HG03064 (cell line): ENCODE data around the gene MCTP1.
A peak's percentile ranks its signal among the peaks of the same experiment; 100 is the strongest.

Source experiments
- ATAC-seq: cut with Tn5 transposase; IDR thresholded peaks from one replicate; pipeline ENCODE4 v1.9.1; 2021; ENCODE audit warnings: low read depth; ENCODE audit not compliant: unreplicated experiment

The MCTP1 gene

DNA sequence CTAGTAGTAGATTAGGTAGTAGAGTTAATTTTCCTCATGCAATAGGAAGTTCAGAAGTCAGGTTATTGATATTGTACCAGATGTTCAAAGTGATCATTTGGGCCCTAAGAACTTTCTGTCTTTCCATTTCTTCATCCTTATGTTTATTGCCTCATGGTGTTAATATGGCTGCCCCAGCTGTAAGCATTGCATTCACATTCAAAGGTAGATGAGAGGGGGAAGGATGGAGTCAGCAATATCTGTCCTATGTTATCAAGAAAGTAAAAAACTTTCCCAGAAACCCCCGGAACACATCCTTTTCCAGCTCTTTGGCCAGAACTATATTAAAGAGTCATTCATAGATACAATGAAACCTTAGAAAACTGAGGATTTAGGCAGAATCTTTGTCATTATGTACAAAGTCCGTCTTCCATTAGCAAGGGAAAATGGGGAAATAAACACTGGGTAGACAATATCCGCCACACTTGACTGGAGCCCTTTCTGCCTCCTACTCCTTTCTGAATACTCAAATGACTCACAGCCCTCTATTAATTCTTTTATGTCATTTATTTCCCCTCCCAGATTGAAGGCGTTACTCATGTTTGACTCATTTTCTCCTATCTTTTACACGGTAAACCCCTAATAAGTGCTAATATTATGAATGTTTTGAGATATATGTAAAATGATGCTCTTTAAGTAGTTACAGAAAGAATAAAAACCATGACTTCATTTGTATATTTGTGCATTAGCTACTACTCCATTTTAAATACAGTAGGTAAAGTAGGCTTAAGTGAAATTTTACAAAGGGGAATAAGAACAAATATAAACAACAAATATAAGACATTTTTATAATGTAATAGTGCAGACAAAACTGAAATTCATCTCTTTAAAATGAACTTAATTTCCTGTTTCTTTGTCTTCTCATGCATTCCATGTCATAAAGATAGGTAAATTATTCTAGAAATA, 538.8 kb downstream of the MCTP1 start:
- ATAC-seq, result peak; percentile 56

DNA sequence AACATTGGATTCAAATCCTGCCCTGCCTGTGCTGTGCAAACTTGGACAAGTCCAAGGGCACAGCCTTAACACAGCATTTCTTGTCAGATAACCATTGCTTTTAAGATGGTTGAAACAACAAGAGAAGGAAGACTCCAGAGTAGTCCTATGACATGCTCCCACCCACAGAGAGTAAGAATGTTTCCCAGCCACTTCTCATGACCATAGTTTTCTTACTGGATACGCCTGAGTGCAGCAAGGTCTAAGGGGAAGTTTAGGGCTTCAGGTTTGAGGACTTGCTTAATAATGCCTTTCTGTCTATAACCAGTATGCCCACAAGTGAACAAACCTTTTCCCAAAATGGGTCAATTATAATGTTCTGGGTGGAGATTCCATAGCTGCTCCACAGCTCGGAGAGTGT, 540.0 kb downstream of the MCTP1 start:
- ATAC-seq, result no peak

DNA sequence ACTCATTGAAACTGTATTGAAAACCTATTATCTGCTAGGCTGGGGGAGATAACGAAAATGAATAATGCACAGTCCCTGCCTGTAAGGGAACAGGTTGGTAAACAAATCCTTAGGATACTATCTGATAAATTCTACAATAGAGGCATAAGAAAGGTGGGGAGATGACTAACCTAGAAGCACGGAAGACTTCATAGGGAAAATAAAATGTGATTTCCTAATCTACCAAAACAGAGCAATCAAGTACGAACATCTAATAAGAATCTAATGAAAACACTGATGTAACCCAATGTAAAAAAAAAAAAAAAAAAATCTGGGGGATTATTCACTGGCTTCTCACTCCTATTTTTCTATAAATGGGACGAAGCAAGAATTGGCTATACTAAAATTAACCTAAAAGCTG, 542.0 kb downstream of the MCTP1 start:
- ATAC-seq, result no peak

DNA sequence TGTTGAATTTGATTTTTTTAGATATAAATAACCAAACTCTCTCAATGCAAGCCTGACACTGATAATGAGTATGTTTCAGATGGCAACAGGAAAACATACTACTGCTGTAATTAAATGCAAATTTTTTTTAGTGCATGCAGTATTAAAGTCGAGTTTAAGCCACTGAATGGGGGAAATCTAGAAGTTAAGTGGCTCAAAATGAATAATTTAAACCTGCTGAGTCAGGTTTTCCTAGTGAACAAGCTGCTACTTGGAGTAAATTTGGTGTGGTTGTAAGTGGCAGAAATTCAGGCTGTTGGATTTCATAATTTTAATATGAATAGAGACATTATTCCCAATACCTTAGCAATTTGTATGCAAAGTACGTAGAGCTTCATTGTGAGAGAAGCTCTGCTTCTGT, 544.6 kb downstream of the MCTP1 start:
- no peak for ATAC-seq

DNA sequence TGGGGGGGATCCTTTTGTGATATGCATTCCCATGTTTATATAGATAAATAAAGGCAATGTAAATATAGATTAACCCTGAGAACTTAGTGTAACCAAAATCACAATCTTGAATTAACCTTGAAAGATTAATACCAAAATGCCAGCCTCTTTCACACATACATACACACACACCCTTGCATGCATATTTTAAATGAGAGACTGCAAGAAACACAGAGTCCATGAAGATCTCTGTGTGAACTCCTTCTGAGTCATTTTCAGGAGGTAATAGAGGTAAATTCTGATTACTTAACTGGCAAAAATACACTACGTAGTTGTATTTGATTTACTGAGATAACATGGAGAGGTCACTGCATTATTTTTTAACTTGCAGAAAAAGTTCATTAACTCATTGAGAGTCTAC, 548.4 kb downstream of the MCTP1 start:
- no peak for ATAC-seq

DNA sequence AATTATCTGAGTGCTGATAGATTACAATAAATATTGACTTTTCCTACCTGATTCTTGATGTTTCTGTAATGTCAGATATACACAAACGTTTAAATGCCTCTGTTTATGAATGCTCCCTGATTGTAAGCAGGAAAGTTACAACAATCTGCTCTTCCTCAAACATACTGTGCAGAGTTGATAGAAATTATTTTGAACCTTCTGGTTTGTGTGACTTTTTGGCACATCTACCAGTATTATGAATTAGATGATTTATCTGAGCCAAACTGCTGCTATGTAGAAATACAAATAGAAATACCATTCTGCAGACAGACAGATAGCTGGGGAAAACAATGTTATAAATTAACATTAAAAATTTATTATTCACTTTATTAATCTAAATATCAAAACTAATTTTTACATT, 553.4 kb downstream of the MCTP1 start:
- ATAC-seq, result no peak

DNA sequence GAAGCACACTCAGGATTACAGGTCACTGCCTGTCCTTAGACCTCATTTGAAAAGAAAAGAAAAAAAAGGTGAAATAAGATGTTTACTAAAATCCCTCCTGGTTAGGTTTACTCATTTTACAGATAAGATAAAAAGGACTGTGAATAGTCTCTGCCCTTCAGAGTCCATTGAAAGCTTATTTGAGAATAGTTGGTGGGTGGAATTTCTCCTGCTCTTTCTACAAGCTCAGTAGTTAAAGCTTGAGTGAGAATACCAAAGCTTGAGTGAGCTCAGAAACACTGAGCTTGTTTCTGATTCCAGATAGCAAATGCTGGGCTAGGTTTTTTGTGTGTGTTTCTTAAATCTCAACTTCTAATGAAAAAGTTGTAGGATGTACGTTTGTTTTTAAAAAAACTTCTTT, 559.8 kb downstream of the MCTP1 start:
- ATAC-seq, result no peak

DNA sequence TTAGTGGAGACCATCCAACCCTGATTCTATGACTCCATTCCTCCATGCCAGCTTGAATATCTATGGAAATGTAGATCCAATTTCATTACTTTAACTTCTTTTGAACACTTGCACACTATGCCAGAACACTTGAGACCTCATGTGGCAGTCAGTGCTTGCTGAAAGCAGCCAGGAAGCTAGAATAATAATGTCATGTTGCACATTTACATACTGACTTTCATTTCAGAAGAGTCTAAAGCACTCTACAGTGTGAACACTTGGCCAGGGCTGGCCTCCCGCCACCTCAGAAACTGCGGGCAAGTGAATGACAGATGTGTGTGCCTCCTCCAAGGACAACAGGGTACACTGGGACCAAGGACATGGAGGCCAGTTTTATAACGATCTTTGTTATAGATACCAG, 569.1 kb downstream of the MCTP1 start:
- ATAC-seq, result no peak

DNA sequence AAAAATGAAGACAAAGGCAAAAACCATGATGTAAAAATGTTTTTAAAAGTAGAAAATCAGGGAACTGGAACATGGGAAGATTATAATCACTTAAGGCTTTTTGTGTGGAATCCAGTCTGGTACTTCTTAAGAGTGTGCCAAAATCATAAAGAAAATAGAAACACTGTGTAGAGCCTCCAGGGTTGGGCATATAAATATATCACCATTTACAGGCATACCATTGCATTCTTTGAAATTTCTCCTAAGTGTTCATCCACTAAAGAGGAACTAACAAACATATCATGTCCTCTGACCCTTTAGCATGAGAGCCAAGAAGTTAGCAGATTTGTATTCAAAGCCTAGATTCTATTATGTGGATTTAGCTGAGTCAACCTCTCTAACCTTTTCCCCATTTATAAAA, 573.1 kb downstream of the MCTP1 start:
- ATAC-seq, result no peak

DNA sequence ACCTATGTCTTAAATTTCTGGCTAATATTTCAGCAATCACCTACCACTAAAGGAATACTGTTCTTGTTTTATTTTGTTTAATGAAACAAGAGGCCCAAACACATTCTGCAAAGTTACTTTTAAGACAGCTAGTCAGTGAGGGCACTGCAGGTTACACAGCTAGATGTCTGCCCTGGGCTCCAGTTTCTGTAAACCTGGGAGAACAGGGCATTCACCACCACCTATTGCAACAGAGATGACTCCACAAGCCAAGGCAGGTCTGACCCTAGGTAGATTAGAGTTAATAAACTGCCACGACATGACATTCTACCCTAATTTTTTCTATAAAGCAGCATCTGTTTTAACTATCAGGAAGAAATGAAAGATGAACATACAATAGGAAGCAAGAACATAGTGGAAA, 575.6 kb downstream of the MCTP1 start:
- ATAC-seq, result no peak

DNA sequence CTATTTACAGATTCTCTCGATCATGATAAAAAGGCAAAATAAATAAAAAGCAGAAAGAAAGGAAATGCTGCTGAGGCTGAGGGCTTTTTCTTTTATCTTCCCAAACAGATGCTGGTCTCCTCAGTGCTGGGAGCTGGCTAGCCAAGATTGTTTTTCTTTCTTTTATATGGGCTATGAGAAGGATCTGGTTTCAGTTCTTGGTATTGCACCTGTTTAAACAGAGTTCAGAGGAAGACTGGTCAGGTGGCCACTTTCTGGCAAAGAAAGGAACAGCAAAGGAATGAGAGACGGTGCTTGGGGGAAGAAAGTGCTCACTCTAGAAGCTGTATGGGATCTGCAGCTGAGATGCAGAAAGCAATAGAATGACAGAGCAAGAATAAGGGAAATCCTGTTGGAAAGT, 577.5 kb downstream of the MCTP1 start:
- ATAC-seq, result no peak

DNA sequence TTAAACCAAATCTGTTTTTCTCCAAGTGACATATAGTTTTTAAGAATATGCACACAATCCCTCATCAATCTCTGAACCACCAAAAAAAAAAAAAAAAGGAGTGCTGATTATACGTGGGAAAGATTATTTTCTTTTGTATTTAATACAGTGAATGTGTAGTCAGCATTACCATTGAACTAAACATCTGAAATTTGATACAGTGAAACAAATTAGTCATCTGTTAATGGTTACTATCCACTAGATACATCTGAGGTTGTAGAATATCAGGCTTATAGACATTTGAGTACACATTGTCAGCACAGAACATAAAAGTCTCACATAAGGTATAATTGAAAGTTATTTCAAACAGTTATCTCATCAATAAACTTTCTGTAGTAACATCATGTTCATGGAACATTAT, 579.5 kb downstream of the MCTP1 start:
- ATAC-seq, result no peak

DNA sequence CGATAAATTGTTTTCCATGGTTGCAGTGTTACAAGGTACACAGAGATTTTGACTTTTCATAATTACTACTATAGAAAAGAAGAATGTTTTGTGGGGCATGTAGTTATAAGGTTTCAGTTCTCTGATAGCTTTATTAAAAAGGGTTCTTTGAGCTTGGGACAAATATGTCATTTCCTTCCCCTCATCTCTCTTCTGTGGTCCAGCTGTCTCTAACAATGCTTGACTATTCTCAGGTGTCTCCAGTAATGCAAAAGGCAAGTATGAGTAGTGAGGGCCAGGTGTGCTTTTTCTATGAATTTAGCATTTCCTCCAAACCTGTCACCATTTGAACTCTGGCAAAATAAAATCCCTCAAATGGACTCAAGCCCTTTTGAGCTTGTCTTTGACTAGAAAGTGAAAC, 582.2 kb downstream of the MCTP1 start:
- peak; percentile 73 for ATAC-seq

DNA sequence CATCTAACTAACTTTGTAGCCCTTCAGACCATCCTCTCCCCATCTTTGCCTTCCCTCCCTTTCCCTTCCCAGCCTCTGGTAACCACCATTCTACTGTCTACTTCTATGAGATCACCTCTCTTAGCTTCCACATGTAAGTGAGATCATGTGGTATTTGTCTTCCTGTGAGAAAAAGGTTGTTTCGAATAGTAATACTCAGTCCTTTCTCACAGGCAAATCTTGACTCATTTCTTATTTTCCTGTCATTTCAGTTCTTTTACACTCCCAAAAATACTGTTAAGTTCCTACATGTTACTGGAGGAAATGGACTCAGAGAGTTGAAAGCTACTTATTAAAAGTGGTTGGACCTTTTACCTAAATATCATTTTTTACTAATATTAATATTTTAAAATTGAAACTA, 584.3 kb downstream of the MCTP1 start:
- ATAC-seq, result peak; percentile 71

DNA sequence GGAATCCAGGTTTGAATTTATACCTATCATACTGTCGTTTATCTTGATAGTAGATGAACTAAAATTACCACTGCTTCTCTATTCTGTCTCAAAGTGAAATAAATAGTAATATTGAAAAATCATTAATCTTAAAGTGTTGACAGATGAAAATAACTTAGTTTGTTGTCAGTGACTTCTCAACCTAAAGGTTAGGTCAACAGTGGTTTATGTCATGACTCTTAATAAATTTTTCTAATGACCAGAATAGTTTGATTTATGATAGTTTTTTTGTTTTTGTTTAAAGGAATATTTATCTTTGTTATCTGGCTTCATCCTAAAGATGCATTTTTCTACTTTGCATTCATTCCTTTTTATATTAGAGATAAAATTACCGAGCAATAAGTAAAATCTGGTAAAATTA, 585.3 kb downstream of the MCTP1 start:
- no peak for ATAC-seq

DNA sequence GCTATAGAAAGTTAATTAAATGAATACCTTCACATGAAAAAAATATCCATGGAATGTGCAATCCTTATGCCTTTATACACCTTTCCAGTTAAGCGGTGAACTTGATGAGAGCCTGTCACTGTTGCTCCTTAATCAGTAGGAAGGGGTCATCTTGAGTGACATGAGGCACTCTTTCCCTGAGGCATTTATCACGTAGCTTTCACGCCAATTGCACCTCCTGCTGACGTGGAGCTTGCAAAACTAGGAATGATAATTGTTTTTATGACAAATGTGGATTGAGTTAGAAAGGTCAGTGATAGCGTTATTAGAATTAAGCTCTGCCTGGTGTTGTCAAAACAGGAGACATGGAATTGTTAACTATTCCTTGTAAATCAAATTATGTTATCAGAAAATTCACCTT, 586.7 kb downstream of the MCTP1 start:
- ATAC-seq, result no peak

DNA sequence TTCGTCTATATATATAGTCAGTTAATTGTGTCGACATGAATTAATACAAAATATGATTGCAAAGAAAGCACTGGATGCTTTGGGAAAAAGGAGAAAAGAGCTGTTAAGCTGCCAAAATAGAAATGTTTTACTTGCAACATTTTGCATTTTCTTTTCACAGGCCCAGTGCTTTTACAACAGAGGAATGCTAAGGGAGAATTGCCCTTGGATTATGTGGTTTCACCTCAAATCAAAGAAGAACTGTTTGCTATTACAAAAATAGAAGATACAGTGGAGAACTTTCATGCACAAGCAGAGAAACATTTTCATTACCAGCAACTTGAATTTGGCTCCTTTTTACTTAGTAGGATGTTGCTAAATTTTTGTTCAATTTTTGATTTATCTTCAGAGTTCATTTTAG, 590.2 kb downstream of the MCTP1 start:
- no peak for ATAC-seq

DNA sequence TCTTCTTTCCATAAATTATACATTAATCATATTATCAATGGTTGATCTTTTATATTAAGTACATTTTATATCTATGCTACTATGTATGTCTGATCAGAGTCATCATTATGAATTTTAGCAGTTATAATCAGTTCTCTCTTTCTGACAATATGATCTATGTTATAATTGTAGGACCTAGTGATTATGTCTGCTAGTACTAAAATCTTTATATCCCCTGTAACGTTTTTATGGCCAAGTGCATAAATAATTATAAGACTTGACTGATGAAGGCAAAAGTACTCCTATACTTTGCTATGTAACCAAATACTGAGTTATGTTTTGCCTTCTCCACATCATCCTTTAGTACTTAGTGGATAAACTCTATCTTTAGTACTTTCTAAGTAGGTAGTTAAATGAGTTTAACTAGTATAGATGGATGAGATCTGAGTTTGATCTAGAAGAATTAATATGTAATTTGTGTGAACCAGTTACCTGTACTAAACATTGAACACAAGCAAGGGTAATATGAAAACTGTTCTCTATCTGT, 591.0 kb downstream of the MCTP1 start:
- no peak for ATAC-seq

DNA sequence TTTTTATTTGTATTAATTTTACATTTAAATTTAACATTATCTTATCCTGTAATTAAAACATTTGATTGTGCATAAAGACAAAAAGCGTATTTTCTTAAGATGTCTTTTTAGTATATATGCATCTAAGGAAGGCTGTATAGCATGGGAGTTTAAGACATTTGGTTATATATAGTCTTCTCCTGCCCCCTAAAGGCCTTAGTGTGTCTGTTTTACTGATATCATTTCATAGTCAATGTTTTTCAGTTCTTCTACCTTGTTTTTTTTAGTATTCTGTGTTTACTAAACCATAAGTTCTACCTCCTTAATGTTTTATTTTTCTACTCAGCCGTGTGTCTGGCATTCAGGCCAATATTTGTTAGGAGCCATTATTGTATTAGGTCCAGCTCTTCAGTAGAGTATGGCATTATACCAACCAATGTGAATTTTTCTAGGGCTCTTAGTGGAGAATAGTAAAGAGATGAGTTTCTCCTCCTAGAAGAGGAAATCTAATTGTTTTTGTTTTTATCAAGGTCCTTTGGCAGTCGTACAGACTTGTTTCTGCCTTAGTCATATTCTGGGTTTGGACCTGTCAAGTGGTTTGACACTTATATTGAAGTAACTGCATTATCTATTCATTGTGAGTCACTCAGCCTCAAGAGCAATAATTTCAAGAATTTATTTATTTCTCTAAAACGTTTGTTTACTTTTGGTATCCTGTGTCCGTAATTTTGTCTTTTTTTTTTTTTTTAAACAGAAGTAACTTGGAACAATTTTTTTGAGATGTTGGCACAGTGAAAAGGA, 591.7 kb downstream of the MCTP1 start:
- ATAC-seq, result peak; percentile 75

DNA sequence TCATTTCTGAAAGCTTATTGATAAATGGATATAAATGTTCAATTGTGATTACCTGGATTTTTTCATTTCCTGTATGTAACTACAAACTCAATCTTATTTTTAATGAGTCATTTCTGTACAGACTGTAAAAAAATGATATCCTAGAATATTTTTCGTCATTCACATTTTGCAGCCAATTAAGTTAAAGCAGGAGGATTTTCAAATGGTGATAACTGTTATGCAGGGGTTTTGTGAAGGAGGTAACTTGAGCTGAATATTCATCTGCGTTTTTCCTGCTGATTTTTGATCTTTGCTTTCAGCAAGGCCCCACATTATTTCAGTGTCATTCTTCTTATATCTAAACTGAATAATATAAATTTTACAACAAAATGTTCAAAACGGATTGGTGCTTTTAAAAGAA, 592.3 kb downstream of the MCTP1 start:
- ATAC-seq, result no peak

DNA sequence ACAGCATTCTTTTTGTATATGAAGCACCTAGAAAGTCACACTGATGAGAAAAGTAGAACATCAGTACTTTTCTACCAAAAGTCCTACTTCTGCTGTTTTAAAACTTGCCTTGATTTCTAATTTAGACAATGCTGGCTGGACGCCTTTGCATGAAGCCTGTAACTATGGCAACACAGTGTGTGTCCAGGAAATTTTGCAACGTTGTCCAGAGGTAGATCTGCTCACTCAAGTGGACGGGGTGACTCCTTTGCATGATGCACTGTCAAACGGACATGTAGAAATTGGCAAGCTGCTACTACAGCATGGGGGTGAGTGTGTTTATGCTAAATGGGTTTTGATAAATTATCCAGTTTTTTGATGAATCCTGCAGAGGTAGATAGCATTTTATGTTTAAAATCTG, 592.9 kb downstream of the MCTP1 start:
- ATAC-seq, result no peak

DNA sequence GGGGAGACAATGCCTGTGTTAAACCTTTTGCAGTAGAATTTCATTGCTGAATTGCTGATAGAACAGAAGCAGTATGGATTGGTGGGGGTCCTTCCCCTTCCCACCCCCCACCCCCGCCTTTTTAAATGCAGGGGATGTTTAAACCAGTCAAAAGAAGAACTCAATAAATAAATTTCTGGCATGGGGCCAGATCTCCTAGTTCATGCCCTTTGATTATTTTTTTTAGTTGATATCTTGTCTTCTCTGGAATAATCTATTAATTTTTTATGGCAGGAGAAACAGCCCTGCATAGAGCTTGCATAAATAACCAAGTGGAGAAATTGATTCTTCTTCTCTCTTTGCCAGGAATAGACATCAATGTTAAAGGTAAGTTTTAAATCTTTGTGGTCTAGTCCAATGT, 593.6 kb downstream of the MCTP1 start:
- ATAC-seq, result no peak
